Glomerular visceral epithelial cell (primary cell): ENCODE data around the gene TSPAN9.

Experiments
- DNase-seq: peaks from one replicate; pipeline ENCODE4 v3.0.0-alpha.2; 2016; ENCODE audit errors: extremely low spot score

The TSPAN9 gene

GRCh38 chr12:3077572-3078081 is 448 bp downstream of the TSPAN9 start:
- no peak for DNase-seq

- DNase-seq, result no peak
These were observed 1.1 kb downstream of the TSPAN9 start for GRCh38 chr12:3078086-3078820.

DNA sequence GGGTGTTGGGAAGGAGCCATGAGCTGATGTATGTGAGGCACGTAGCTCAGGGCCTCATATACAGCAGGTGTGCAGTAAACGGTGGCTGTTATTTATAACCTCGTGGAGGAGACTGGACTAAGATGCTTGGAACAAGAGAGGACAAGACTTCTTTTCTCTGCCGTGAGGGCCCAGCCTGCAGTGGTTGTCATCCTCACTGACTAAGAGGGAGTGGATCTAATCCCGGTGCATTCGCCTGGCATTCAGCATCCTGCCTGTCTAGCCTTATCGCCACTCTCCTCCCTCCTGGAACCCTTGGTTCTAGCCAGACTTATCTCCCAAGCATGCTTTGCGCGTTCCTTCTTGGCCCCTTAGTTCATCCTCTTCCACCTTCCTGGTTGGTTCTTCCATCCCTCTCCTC is 3.9 kb downstream of the TSPAN9 start:
- DNase-seq, result no peak

DNA sequence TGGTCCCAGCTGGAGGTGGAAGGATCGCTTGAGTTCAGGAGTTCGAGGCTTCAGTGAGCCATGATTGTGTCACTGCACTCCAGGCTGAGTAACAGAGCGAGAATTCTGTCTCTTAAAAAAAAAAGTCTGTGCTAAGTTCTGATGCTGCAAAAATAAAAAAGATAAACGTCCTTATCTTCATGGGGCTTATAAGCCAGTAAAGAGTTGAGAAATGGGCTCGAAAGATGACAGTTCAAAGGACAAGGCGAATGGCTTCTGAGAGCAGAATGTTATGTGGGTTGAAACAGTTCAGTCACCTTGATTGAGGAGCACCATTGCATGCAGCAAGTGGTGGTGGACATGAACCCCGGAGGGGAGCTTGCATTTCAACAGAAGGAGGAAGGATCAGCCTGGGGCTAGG is 4.7 kb downstream of the TSPAN9 start:
- DNase-seq, result no peak

DNA sequence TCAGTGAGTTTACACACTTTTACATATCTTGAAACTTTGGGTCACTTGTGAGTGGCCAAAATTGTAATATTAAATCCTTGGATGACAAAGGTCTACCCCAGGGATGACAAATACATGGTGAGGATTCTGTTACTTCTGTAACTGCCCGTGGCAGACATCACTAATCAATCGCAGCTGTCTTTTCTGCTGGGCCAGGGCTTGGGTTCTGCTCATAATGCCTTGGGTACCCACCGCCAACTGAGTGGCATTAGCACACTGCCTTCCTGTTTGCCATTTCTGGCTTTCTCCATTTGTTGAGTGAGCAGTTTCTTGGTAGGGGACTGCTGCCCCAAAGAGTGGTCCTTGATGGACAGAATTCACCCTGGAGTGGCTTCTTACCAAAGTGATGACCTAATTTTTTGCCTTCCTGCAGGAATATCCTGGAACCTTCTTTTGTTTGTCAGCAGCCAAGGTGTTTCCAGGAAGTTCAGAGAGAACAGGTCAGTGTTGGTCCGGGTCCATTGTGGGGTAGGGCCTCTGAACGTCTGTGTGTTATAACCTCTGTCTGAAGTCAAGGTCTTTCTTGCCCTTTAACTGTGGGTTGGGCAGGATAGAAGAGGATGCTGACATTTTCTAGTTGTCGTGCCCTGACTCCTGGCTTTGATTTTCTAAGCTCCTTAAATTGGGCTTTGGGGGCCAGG is 6.2 kb downstream of the TSPAN9 start:
- no peak for DNase-seq

- no peak for DNase-seq
These were observed 6.8 kb downstream of the TSPAN9 start for GRCh38 chr12:3083921-3084347.

GRCh38 chr12:3084742-3085141 is 7.6 kb downstream of the TSPAN9 start:
- DNase-seq, result no peak

GRCh38 chr12:3085341-3086139 is 8.4 kb downstream of the TSPAN9 start:
- peak; percentile 41 for DNase-seq

GRCh38 chr12:3086211-3086610 is 9.0 kb downstream of the TSPAN9 start:
- no peak for DNase-seq

- DNase-seq, result no peak
These were observed 9.6 kb downstream of the TSPAN9 start for GRCh38 chr12:3086729-3087323.

DNA sequence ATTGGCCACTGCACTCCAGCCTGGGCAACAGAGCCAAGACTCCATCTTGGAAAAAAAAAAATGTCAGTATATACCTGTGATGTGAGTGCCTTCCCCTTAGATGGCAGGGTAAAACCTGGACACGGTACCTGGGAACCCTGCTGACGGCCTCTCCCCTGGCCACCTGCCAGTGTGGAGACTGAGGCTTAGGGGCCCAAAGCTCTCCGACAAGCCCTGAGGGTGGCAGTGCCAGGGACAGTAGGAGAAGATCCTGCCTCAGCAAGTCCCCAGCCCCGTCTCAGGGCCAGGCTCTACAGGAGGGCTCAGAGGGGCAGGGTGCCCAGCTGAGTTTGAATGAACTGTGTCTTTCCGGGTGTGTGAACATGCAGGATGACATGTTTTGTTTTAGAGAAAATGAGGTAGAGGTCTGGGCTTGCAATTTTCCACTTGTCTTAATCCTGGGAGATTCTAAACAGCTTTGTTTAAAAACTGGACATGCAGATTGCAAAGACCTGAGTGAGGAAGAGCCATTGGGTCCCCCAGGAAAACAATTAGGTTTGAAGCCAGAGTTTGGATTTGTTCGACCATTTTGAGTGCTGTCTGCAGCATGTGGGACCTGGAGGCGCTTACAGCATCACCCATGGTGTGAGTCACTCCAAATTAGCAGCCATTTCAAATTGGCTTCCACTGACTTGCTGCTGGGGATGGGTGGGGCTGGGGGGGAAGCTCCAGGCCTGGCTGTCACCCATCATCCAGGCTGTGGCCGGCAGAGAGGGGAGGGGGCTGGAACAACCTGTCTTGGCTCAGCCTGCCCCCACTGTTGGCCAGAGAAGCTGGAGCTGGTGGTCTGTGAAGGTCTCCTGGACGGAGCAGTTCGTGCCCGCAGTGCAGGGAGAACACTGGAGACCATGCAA is 10.8 kb downstream of the TSPAN9 start:
- no peak for DNase-seq

DNA sequence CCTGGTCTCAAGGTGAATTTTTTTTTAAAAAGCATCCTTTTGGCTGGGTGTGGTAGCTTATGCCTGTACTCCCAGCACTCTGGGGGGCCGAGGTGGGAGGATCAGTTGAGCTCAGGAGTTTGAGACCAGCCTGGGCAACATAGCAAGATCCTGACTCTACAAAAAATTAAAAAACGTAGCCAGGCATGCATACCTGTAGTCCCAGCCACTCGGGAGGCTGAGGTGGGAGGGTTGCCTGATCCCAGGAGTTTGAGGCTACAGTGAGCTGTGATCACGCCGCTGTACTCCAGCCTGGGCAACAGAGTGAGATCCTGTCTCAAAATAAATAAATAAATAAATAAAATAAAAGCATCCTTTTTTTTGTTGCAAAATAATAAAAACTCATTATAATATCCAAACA is 12.4 kb downstream of the TSPAN9 start:
- DNase-seq, result no peak

GRCh38 chr12:3090240-3091037 is 13.3 kb downstream of the TSPAN9 start:
- no peak for DNase-seq

- no peak for DNase-seq
These were observed 13.8 kb downstream of the TSPAN9 start for GRCh38 chr12:3091038-3091319.

DNA sequence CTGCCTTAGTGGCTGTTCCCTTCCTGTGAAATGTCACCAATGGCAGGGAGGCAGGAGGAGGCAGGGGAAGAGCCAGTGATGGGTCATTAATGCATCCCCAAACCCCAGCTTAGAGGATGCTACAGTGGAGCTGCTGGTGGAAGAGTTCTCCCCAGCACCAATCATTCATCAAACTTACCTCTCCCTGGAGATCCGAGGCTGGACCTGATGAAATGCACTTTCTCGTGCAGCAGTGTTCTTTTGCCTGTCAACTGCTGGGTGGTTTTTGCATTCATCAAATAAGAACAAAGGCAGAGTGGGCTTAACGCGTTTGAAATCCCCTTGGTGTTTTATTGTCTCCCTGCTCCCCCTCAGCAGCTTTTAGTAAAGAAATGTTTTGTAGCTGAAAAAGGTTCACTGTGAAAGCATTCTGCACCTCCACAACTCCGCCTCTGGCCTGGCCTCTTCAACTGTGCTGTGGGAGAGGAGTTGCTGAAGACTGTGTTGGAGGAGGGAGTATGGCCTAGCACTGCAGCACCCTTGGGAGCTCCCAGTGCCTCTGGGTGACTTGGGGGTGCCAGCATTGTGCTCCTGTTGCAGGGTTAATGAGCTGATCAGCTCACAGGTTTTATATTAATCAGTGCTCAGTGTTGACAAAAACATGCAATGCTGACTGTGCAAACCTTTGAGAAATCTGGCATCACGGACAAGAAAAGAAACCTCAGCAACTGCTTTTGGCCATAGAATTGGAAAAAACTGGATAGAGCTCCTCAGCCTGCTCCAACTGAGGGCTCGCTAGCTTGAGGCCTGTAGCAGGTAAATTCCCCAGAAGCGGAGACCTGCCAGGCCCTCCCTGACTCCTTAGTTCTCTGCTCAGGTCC is 14.4 kb downstream of the TSPAN9 start:
- no peak for DNase-seq

- no peak for DNase-seq
These were observed 15.6 kb downstream of the TSPAN9 start for GRCh38 chr12:3092764-3093163.

- no peak for DNase-seq
These were observed 20.1 kb downstream of the TSPAN9 start for GRCh38 chr12:3097186-3097804.

- DNase-seq, result no peak
These were observed 20.7 kb downstream of the TSPAN9 start for GRCh38 chr12:3097836-3098235.

DNA sequence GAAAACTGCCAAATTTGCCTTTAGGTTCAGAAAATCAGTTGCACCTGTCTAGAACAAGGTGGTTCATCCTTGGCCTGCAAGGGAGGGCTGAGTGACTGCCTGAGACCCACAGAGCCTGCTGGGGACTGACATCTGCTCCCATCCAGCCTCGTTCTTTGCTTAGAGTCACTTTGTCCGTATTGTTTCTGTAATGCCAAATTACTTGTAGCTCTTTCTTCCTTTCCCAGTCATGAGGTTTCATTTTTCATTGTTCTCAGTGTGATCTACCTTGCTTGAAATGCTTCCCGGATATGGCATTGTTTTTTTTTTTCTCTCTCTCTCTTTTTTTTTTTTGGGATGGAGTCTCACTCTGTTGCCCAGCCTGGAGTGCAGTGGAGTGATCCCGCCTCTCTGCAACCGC is 21.3 kb downstream of the TSPAN9 start:
- DNase-seq, result no peak
